ENCODE results near the gene PHPT1.
"Not testable (repeated sequence)": the region's sequence is repeated elsewhere in the genome, so short reads cannot be mapped to it uniquely, and the experiment has no call there.

Gene PHPT1

DNA sequence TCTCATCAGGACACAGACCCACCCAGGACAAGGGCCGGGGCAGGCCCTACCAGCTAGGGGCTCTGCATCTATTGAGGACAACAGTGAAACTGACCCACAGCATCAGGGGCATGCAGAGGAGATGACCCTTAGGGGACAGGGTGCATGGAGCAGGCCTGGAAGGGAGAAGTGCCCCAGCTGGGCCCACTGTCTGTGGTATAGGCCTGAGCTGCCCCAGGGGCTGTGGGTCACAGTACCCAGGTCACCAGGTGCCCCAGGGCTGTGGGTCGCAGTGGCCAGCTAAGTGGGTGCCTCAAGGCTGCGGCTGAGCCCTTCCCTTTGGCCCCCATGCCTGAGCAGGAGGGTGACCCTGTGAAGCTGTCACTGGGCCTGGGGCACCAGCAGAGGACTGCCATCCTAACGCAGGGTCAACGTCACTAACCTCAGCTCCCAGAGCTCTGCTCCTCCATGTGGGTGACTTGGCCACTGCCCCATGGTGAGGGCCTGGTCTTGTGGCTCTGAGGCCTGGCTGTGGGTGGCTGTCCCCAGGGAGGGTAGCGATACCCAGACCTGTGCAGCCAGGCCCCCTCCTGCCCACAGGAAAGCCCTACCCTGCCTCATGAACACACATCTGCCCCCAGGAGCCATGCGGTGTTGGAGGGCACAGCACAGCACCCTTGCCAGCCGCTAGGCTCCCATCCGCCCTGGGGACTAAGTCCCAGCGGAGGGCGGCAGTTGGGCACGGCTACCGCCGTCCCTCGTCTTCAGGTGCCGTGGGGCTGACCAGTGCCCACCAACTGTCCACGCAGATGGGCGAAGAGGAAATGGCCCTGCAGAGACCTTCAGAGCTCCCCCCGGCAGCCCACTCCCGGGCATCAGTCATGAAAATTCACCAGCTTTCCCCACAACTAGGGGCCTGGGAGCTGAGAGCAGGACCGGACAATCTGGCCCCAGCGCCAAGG, 12.0 kb downstream of the PHPT1 start:
- no peak for DNase-seq (ENCODE audit: low read depth)

GRCh38 chr9:136861874-136862457, 12.8 kb downstream of the PHPT1 start:
- DNase-seq (ENCODE audit: low read depth): no peak

GRCh38 chr9:136862849-136863622, 13.8 kb downstream of the PHPT1 start:
- DNase-seq (ENCODE audit: low read depth): no peak

GRCh38 chr9:136863623-136864273, 14.5 kb downstream of the PHPT1 start:
- no peak for DNase-seq (ENCODE audit: low read depth)

DNA sequence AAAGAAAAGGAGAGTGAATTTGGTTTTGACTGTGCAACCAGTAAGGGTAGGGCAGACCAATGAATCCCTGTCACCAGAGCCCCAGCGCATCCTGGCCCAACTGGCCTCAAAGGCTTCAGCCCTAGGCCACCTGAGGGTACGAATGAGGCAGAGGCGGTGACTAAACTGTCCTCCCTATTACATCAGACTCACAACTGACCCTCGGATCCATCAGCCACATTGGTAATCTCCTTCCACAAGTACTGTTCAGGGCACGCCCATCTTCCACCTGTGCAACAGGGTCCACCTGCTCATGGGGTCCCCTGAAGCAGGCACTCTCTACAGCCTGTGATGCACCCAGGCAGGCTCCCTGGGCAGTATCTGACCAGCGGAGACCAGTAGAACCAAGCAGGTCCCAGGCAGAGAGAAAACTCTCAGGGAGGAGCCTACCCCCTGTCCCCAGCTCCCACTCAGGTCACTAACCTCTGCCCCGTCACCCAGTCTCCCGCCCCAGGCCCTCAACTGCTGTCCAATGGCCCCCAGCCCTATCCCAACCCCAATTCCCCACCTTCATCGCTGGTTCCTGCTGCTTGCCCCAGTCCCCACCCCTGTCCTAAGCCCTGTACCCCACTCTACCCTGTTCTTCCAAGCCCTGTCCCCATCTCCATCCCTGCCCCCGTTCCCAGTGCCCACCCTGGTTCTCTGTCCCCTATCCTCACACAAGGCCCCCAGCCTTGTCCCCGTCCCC, 16.0 kb downstream of the PHPT1 start:
- no peak for DNase-seq (ENCODE audit: low read depth)

- no peak for DNase-seq (ENCODE audit: low read depth)
Observed at GRCh38 chr9:136865768-136866103, 16.5 kb downstream of the PHPT1 start.

GRCh38 chr9:136866898-136867421, 17.8 kb downstream of the PHPT1 start:
- not testable (repeated sequence) for DNase-seq (ENCODE audit: low read depth)

DNA sequence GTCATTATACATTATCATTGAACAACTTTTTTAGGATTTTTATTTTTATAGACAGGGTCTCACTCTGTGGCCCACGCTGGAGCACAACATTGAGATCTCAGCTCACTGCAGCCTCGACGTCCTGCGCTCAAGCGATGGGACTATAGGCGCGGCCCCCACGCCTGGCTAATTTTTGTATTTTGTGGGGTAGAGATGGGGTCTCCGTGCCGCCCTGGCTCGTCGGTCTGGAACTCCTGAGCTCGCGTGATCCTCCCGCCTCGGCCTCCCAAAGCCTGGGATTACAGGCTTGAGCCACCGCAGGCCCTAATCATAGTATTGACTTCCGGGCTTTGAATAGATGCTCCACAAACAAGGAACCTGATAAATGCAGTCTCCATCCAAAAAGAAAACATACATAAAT, 18.3 kb downstream of the PHPT1 start:
- DNase-seq (ENCODE audit: low read depth): no peak

DNA sequence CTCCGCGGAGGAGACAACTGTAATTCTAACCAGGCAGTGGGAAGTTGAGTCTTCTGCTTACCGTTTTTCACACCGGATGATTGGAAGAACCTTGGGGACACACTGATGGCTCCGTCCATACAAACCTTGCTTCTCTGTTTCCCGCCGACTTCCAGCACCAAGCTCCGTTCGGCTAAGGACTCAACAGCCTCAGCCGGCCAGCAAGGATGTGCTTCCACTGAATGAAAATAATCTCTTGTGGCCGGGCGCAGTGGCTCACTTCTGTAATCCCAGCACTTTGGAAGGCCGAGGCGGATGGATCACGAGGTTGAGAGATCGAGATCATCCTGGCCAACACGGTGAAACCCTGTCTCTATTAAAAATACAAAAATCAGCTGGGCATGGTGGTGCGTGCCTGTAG, 18.7 kb downstream of the PHPT1 start:
- no peak for DNase-seq (ENCODE audit: low read depth)

- no peak for DNase-seq (ENCODE audit: low read depth)
Observed at GRCh38 chr9:136868644-136869043, 19.4 kb downstream of the PHPT1 start.

DNA sequence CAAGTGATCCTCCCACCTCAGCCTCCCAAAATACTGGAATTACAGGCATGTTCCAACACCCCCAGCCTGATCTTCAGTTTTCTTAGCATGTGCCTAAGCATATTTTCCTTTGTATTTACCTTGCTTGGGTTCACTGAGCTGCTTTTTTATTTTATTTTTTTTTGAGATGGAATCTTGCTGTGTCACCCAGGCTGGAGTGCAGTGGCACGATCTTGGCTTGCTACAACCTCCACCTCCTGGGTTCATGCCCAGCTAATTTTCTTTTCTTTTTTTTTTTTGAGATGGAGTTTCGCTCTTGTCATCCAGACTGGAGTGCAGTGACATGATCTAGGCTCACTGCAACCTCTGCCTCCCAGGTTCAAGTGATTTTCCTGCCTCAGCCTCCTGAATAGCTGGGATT, 20.4 kb downstream of the PHPT1 start:
- DNase-seq (ENCODE audit: low read depth): not testable (repeated sequence)

DNA sequence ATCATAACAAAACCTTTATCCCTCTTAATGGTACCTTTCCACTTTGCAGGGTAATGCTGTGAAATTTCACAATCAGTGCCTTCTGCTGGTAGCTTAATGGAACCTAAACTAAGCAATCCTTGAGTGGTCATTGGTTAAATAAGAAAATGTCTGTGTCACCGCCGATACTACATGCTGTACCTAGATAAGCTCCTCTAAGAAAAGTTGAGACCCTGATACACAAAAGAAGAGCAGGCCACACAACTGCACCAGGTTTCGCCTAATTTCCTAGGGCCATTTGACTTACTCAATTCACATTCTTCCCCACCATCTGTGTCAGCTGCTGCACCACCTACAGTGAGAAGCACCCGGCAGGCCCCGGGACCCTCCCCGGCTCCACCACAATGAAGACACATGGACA, 25.9 kb downstream of the PHPT1 start:
- DNase-seq (ENCODE audit: low read depth): no peak

DNA sequence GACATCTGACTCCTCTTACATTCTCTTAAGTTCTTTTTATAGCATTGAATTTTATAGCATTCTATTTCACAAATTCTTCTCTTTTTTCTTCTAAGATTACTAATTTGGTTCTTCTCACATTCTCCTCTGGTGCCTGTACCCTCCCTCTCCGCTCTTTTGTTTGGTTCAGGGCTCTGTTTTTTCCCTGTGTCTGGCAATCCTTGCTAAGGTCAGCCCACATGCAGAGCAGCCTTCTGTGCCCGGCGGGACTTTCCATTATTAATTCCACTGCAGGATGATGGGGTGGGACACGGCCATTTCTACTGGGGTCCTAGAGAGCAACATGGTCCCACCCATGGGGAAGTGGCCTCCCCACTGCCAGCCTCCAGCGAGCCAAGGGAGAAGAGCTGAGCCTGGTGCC, 27.3 kb downstream of the PHPT1 start:
- no peak for DNase-seq (ENCODE audit: low read depth)

DNA sequence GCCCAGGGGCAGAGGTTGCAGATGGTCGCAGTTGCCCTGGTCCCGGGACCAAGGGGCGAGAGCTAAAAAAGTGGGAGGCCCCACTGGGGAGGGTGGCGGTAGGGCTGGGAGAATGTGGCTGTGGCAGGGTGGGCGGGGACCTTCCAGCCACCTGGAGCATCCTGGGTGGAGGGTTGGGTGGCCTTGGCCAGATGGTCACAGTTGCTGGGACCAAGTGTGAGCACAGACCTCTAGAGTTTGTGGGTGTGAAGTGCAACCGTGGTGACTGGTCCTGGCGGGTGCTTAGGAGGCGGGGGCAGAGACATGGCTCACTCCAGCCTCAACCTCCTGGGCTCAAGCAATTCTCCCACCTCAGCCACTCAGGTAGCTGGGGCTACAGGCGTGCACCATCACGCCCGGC, 31.4 kb downstream of the PHPT1 start:
- DNase-seq (ENCODE audit: low read depth): no peak

GRCh38 chr9:136881691-136882108, 32.5 kb downstream of the PHPT1 start:
- DNase-seq (ENCODE audit: low read depth): no peak

GRCh38 chr9:136882109-136882946, 33.1 kb downstream of the PHPT1 start:
- DNase-seq (ENCODE audit: low read depth): peak; percentile 91

DNA sequence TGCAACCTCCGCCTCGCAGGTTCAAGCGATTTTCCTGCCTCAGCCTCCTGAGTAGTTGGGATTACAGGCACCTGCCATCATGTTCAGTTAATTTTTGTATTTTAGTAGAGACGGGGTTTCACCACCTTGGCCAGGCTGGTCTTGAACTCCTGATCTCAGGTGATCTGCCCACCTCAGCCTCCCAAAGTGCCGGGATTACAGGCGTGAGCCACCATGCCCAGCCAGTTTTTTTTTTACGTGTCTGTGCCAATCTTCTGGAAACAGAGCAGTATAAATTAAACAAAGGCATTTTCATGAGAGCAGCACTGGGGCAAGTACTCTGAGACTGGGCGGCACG, 33.7 kb downstream of the PHPT1 start:
- not testable (repeated sequence) for DNase-seq (ENCODE audit: low read depth)

DNA sequence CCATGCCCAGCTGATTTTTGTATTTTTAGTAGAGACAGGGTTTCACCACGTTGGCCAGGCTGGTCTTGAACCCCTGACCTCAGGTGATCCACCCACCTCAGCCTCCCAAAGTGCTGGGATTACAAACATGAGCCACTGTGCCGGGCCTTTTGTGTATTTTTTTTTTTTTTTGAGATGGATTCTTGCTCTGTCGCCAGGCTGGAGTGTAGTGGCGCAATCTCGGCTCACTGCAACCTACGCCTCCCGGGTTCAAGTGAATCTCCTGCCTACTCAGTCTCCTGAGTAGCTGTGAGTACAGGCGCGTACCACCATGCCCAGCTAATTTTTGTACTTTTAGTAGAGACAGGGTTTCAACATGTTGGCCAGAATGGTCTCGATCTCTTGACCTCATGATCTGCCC, 34.5 kb downstream of the PHPT1 start:
- DNase-seq (ENCODE audit: low read depth): not testable (repeated sequence)

DNA sequence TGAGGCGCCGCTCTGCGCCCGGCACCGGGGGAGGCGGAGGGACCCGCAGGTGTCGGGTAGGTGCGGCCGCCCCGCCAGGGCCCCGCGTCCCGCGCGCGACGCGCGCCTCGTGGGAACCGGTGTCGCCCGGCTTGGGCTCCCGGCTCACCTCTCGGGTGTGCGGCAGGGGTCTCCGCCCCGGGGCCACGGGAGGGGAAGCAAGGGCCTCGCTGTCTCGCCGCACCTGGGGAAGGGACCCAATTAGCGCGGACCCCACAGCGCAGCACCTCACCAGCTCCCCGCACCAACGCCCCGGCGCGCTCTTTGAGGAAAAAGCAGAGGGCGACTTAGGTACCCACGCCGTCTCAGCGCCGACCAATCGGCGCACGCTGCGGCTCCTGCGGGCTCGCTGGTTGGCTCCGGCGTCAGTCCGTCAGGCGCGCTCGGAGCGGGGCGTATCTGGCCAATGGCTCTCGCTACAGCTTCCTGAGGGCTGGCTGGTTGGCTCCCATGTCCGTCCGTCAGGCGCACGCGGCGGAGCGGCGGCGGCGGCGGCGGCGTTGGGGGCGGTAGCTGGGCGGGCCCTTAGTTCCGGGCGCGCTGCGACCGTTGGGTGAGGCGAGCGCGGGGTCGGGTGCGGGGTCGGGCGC, 36.9 kb downstream of the PHPT1 start, which contains the start of gene TRAF2:
Gene TRAF2, plus strand, starts transcription at position 567 of the 629 bp plus-strand sequence. CDS start 12,225 bp downstream, outside the sequence.
- DNase-seq (ENCODE audit: low read depth): peak; percentile 99

Data from ELR (cell line).